NB4 (cell line): ENCODE measurements around the gene LRCOL1.

Source experiments
- MYC ChIP-seq: IDR thresholded peaks from 2 replicates; pipeline ENCODE4 v1.6.1; 2011; ENCODE audit warnings: low read depth, low read length
- POLR2A ChIP-seq: IDR thresholded peaks from 2 replicates; pipeline ENCODE4 v1.6.1; 2011; ENCODE audit warnings: mild to moderate bottlenecking; ENCODE audit not compliant: insufficient read length; ENCODE audit errors: extremely low read depth
- TF ChIP-seq, protein P1 (sequence below): IDR thresholded peaks from one replicate; pipeline ENCODE4 v1.5.1; 2012; ENCODE audit warnings: low read depth, low read length
- TF ChIP-seq, protein P2 (sequence below): IDR thresholded peaks from 2 replicates; pipeline ENCODE4 v1.6.1; 2011; ENCODE audit warnings: low read depth, low read length

- TF ChIP-seq, protein P1, sequence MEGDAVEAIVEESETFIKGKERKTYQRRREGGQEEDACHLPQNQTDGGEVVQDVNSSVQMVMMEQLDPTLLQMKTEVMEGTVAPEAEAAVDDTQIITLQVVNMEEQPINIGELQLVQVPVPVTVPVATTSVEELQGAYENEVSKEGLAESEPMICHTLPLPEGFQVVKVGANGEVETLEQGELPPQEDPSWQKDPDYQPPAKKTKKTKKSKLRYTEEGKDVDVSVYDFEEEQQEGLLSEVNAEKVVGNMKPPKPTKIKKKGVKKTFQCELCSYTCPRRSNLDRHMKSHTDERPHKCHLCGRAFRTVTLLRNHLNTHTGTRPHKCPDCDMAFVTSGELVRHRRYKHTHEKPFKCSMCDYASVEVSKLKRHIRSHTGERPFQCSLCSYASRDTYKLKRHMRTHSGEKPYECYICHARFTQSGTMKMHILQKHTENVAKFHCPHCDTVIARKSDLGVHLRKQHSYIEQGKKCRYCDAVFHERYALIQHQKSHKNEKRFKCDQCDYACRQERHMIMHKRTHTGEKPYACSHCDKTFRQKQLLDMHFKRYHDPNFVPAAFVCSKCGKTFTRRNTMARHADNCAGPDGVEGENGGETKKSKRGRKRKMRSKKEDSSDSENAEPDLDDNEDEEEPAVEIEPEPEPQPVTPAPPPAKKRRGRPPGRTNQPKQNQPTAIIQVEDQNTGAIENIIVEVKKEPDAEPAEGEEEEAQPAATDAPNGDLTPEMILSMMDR = no peak
- TF ChIP-seq POLR2A (no peak), MYC (no peak)
- TF ChIP-seq, protein P2, sequence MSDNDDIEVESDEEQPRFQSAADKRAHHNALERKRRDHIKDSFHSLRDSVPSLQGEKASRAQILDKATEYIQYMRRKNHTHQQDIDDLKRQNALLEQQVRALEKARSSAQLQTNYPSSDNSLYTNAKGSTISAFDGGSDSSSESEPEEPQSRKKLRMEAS = no peak
These were observed 18.0 kb downstream of the LRCOL1 start for GRCh38 chr12:132592282-132592970.
